Retinal pigment epithelial cell (primary cell): Measurements from ENCODE around the gene KLHL29.

Source experiments
- DNase-seq: peaks from one replicate; pipeline ENCODE4 v3.0.0-alpha.2; 2010; ENCODE audit warnings: low read depth
- H3K4me3 ChIP-seq: 2 replicates; pipeline ENCODE4 v1.5.1; 2011; ENCODE audit warnings: mild to moderate bottlenecking, low read length, control low read depth, moderate library complexity
- CTCF ChIP-seq: conservative IDR thresholded peaks from 2 replicates; pipeline ENCODE4 v1.5.1; 2011; ENCODE audit warnings: low read depth, low read length, control low read depth, inconsistent platforms

Gene KLHL29

GRCh38 chr2:23635442-23636340, 250.7 kb downstream of the KLHL29 start:
- no peak for TF ChIP-seq CTCF
- no peak for DNase-seq
- H3K4me3 ChIP-seq = no peak overlapping the region

- no peak for DNase-seq
- peak; percentile 39 for TF ChIP-seq CTCF
- no peak overlapping the region for H3K4me3 ChIP-seq
These were observed 251.4 kb downstream of the KLHL29 start for GRCh38 chr2:23636426-23636825.

- peak; percentile 42 for DNase-seq
- no peak for TF ChIP-seq CTCF
- H3K4me3 ChIP-seq = no peak overlapping the region
These were observed 252.2 kb downstream of the KLHL29 start for GRCh38 chr2:23637011-23637778.

- H3K4me3 ChIP-seq = no peak overlapping the region
- no peak for DNase-seq
- TF ChIP-seq CTCF = no peak
These were observed 254.5 kb downstream of the KLHL29 start for GRCh38 chr2:23639406-23639982.

GRCh38 chr2:23640711-23641110, 255.7 kb downstream of the KLHL29 start:
- DNase-seq = no peak
- no peak overlapping the region for H3K4me3 ChIP-seq
- TF ChIP-seq CTCF = no peak

GRCh38 chr2:23642516-23642915, 257.5 kb downstream of the KLHL29 start:
- no peak for TF ChIP-seq CTCF
- no peak overlapping the region for H3K4me3 ChIP-seq
- no peak for DNase-seq
